HepG2 (cell line): ENCODE data around the gene PEMT. TPM values are rescaled to one million over a fixed set of nuclear protein-coding genes. Genes with fewer than 3 reads are reported as not detected.
A peak's percentile ranks its signal among the peaks of the same experiment; 100 is the strongest.

Experiments used
- ATF1 ChIP-seq: IDR thresholded peaks from 2 replicates; pipeline ENCODE4 v1.6.1; 2016; ENCODE audit warnings: mild to moderate bottlenecking, control low read depth
- DNMT3B ChIP-seq: conservative IDR thresholded peaks from 2 replicates; pipeline ENCODE4 v1.6.1; 2016; ENCODE audit warnings: missing biosample characterization, control low read depth
- FOXC1 ChIP-seq: sonication (generic); formaldehyde crosslinking; IDR thresholded peaks from 2 replicates; pipeline ENCODE4 v1.8.0; 2022; ENCODE audit warnings: mild to moderate bottlenecking, missing genetic modification reagents, borderline replicate concordance
- FOXJ3 ChIP-seq: sonication (generic); formaldehyde crosslinking; IDR thresholded peaks from 2 replicates; pipeline ENCODE4 v1.4.0; 2020; ENCODE audit warnings: missing genetic modification reagents, mild to moderate bottlenecking, borderline replicate concordance
- HNRNPH1 ChIP-seq: fragments of 200-400 bp; formaldehyde crosslinking; optimal IDR thresholded peaks from 2 replicates; pipeline ENCODE3; 2017; ENCODE audit warnings: mild to moderate bottlenecking, low read depth, low read length
- HOMEZ ChIP-seq: IDR thresholded peaks from 2 replicates; pipeline ENCODE4 v1.6.1; 2016; ENCODE audit warnings: low read depth
- KAT8 ChIP-seq: IDR thresholded peaks from 2 replicates; pipeline ENCODE4 v1.6.1; 2016; ENCODE audit warnings: missing genetic modification reagents, missing compliant biosample characterization
- MED8 ChIP-seq: sonication (generic); formaldehyde crosslinking; IDR thresholded peaks from 2 replicates; pipeline ENCODE4 v1.8.1; 2023; ENCODE audit warnings: mild to moderate bottlenecking, missing genetic modification reagents; ENCODE audit not compliant: insufficient replicate concordance
- NFKB2 ChIP-seq: sonication (generic); formaldehyde crosslinking; IDR thresholded peaks from 2 replicates; pipeline ENCODE4 v1.4.0; 2020; ENCODE audit warnings: missing genetic modification reagents, borderline replicate concordance
- NR1H2 ChIP-seq: sonication (generic); formaldehyde crosslinking; IDR thresholded peaks from 2 replicates; pipeline ENCODE4 v1.8.1; 2022; ENCODE audit warnings: low read depth, missing genetic modification reagents, borderline replicate concordance
- RNF219 ChIP-seq: sonication (generic); formaldehyde crosslinking; IDR thresholded peaks from 2 replicates; pipeline ENCODE4 v1.5.0; 2020; ENCODE audit warnings: mild to moderate bottlenecking, missing genetic modification reagents
- RXRA ChIP-seq: sonication (generic); formaldehyde crosslinking; IDR thresholded peaks from 2 replicates; pipeline ENCODE4 v1.5.1; 2020; ENCODE audit warnings: missing genetic modification reagents
- SIX4 ChIP-seq: sonication (generic); formaldehyde crosslinking; IDR thresholded peaks from 2 replicates; pipeline ENCODE4 v1.4.0; 2020; ENCODE audit warnings: missing genetic modification reagents
- ZNF251 ChIP-seq: sonication (generic); formaldehyde crosslinking; IDR thresholded peaks from 2 replicates; pipeline ENCODE4 v1.9.0; 2021; ENCODE audit warnings: mild to moderate bottlenecking, missing genetic modification reagents
- ZNF275 ChIP-seq: sonication (generic); formaldehyde crosslinking; IDR thresholded peaks from 2 replicates; pipeline ENCODE4 v1.8.0; 2022; ENCODE audit warnings: missing genetic modification reagents, mild to moderate bottlenecking, inconsistent platforms, borderline replicate concordance
- ZNF317 ChIP-seq: sonication (generic); formaldehyde crosslinking; IDR thresholded peaks from 2 replicates; pipeline ENCODE4 v1.5.0; 2020; ENCODE audit warnings: mild to moderate bottlenecking, missing genetic modification reagents
- ZNF549 ChIP-seq: sonication (generic); formaldehyde crosslinking; IDR thresholded peaks from 2 replicates; pipeline ENCODE4 v1.5.0; 2020; ENCODE audit warnings: missing genetic modification reagents
- polyA plus RNA-seq, 8 experiments: library from polyadenylated mRNA; depleted of rRNA in 3 of 8; stranded (reverse) in 7 of 8; unstranded in 1 of 8; fragments of >200 nt; fragmentation: Illumina TruSeq in 4 of 8; extraction: Trizol in 4 of 8; gene quantifications; 2 replicates each; pipeline versions ENCODE4 v1.2.1 to v1.2.3, GENCODE V29; 2011 to 2016; ENCODE audit warnings: low read depth in 4 of 8, missing spikeins in 1 of 8, mixed read lengths in 1 of 8; ENCODE audit not compliant: insufficient read depth in 1 of 8
- total RNA-seq, 5 experiments: library from RNA; depleted of rRNA; stranded (reverse); fragments of >200 nt; fragmentation: Illumina TruSeq; extraction: Trizol; gene quantifications; 2 replicates each; pipeline ENCODE4 v1.2.3, GENCODE V29; 2016; ENCODE audit warnings: low read depth in 1 of 5
- TF ChIP-seq, protein P1 (sequence below): sonication (generic); formaldehyde crosslinking; IDR thresholded peaks from 2 replicates; pipeline ENCODE4 v1.5.1; 2020; ENCODE audit warnings: missing genetic modification reagents, mild to moderate bottlenecking, borderline replicate concordance
- TF ChIP-seq, protein P2 (sequence below): IDR thresholded peaks from 2 replicates; pipeline ENCODE4 v1.6.1; 2012; ENCODE audit warnings: low read depth, low read length, improper control_type of control experiment

PEMT gene
- total and polyA plus RNA-seq, 2 of the 13 experiments (the other 11 are each of a cell fraction or from before 2014, with no cell fraction given), result 31.7 to 43.6 TPM

- TF ChIP-seq, protein P1, sequence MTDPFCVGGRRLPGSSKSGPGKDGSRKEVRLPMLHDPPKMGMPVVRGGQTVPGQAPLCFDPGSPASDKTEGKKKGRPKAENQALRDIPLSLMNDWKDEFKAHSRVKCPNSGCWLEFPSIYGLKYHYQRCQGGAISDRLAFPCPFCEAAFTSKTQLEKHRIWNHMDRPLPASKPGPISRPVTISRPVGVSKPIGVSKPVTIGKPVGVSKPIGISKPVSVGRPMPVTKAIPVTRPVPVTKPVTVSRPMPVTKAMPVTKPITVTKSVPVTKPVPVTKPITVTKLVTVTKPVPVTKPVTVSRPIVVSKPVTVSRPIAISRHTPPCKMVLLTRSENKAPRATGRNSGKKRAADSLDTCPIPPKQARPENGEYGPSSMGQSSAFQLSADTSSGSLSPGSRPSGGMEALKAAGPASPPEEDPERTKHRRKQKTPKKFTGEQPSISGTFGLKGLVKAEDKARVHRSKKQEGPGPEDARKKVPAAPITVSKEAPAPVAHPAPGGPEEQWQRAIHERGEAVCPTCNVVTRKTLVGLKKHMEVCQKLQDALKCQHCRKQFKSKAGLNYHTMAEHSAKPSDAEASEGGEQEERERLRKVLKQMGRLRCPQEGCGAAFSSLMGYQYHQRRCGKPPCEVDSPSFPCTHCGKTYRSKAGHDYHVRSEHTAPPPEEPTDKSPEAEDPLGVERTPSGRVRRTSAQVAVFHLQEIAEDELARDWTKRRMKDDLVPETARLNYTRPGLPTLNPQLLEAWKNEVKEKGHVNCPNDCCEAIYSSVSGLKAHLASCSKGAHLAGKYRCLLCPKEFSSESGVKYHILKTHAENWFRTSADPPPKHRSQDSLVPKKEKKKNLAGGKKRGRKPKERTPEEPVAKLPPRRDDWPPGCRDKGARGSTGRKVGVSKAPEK (CRISPR knock-in tag), result no peak; the same call in 1 of the 2 replicates
- TF ChIP-seq ZNF549 (CRISPR knock-in tag) (no peak), FOXJ3 (peak; percentile 96; the same call in 1 of the 2 replicates), MED8 (CRISPR knock-in tag) (peak; percentile 64), ZNF317 (CRISPR knock-in tag) (peak; percentile 88), NFKB2 (CRISPR knock-in tag) (no peak), NR1H2 (CRISPR knock-in tag) (peak; percentile 42; the same call in 1 of the 2 replicates), ATF1 (CRISPR knock-in tag) (peak; percentile 63), FOXC1 (CRISPR knock-in tag) (peak; percentile 69; the same call in 1 of the 2 replicates), HNRNPH1 (no peak), ZNF275 (peak; percentile 95; the same call in 1 of the 2 replicates), SIX4 (CRISPR knock-in tag) (peak; percentile 90), ZNF251 (no peak), RXRA (CRISPR knock-in tag) (peak; percentile 99), RNF219 (CRISPR knock-in tag) (no peak), KAT8 (CRISPR knock-in tag) (peak; percentile 89), DNMT3B (peak; percentile 90; the same call in 1 of the 2 replicates), HOMEZ (CRISPR knock-in tag) (peak; percentile 81; the same call in 1 of the 2 replicates)
- TF ChIP-seq, protein P2, sequence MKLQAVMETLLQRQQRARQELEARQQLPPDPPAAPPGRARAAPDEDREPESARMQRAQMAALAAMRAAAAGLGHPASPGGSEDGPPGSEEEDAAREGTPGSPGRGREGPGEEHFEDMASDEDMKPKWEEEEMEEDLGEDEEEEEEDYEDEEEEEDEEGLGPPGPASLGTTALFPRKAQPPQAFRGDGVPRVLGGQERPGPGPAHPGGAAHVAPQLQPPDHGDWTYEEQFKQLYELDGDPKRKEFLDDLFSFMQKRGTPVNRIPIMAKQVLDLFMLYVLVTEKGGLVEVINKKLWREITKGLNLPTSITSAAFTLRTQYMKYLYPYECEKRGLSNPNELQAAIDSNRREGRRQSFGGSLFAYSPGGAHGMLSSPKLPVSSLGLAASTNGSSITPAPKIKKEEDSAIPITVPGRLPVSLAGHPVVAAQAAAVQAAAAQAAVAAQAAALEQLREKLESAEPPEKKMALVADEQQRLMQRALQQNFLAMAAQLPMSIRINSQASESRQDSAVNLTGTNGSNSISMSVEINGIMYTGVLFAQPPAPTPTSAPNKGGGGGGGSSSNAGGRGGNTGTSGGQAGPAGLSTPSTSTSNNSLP, result peak; percentile 58
Measured at GRCh38 chr17:17533901-17534441, 57.5 kb downstream of the PEMT start (continued).
